H1 (cell line): ENCODE measurements around the gene PGLYRP2. TPM values are rescaled to one million over a fixed set of nuclear protein-coding genes. Genes with fewer than 3 reads are reported as not detected.

ENCODE experiments used
- CTCF ChIA-PET: fragments of 300-600 bp; sonication (Branson Sonifier 250); formaldehyde crosslinking; loops from one replicate; lab custom pipeline; 2021; ENCODE audit not compliant: partially characterized antibody; lab: Charles Lee
- POLR2A ChIA-PET: fragments of 300-600 bp; sonication (Branson Sonifier 250); formaldehyde crosslinking; loops from one replicate; lab custom pipeline; 2021; ENCODE audit warnings: inconsistent platforms; ENCODE audit not compliant: partially characterized antibody; lab: Charles Lee
- DNase-seq, 2 experiments: peaks; one replicate each; pipeline versions ENCODE4 v3.0.0 to v3.0.0-alpha.2; 2010 to 2022; ENCODE audit warnings: low spot score in 2 of 2, low read depth in 1 of 2, mixed read lengths in 1 of 2
- FAIRE-seq: peaks from 2 replicates; lab custom pipeline; 2011; peaks lifted over from hg19 to GRCh38; lab: Jason Lieb, UNC
- H2AFZ ChIP-seq: 2 replicates; pipeline ENCODE4 v1.8.1; 2012; ENCODE audit warnings: low read length, inconsistent platforms
- H2AK5ac ChIP-seq: 2 replicates; pipeline ENCODE4 v1.6.1; 2013; ENCODE audit warnings: low read depth, low read length
- H2BK120ac ChIP-seq: replicated peaks from 2 replicates; pipeline ENCODE3; 2013; ENCODE audit warnings: low read depth, low read length, inconsistent platforms
- H2BK12ac ChIP-seq: 2 replicates; pipeline ENCODE4 v1.6.1; 2013; ENCODE audit warnings: low read depth, low read length
- H2BK15ac ChIP-seq: 2 replicates; pipeline ENCODE4 v1.6.1; 2013; ENCODE audit warnings: low read length
- H2BK20ac ChIP-seq: 2 replicates; pipeline ENCODE4 v1.6.1; 2013; ENCODE audit warnings: low read length
- H2BK5ac ChIP-seq: 2 replicates; pipeline ENCODE4 v1.6.1; 2013; ENCODE audit warnings: low read depth, low read length
- H3K14ac ChIP-seq: 2 replicates; pipeline ENCODE4 v1.6.1; 2013; ENCODE audit warnings: inconsistent platforms; ENCODE audit not compliant: insufficient read length
- H3K18ac ChIP-seq: 2 replicates; pipeline ENCODE4 v1.6.1; 2013; ENCODE audit warnings: low read length; ENCODE audit errors: extremely low read depth
- H3K23ac ChIP-seq: 2 replicates; pipeline ENCODE4 v1.6.1; 2013; ENCODE audit warnings: inconsistent platforms; ENCODE audit not compliant: insufficient read length
- H3K23me2 ChIP-seq: 2 replicates; pipeline ENCODE4 v1.6.1; 2013; ENCODE audit warnings: low read depth, low read length
- H3K27ac ChIP-seq: 2 replicates; pipeline ENCODE4 v1.6.1; 2011; ENCODE audit warnings: low read depth, low read length, inconsistent platforms
- H3K27me3 ChIP-seq, 4 experiments: replicated peaks in 1 of 4; 1 replicate in 1 of 4; 2 replicates in 3 of 4; pipeline versions ENCODE4 v1.6.1 to v1.8.1; 2011 to 2013; ENCODE audit warnings: low read length in 3 of 4, mild to moderate bottlenecking in 3 of 4, inconsistent platforms in 2 of 4, mixed read lengths in 2 of 4, moderate library complexity in 1 of 4; ENCODE audit not compliant: control insufficient read depth in 3 of 4, insufficient read depth in 3 of 4; ENCODE audit errors: extremely low read depth in 1 of 4
- H3K36me3 ChIP-seq, 4 experiments: 2 replicates each; pipeline versions ENCODE4 v1.6.1 to v1.8.1; 2011 to 2013; ENCODE audit warnings: mild to moderate bottlenecking in 4 of 4, low read length in 3 of 4, moderate library complexity in 2 of 4, control low read depth in 1 of 4, inconsistent platforms in 1 of 4; ENCODE audit not compliant: insufficient read depth in 4 of 4, control insufficient read depth in 2 of 4
- H3K4ac ChIP-seq: replicated peaks from 2 replicates; pipeline ENCODE3; 2013; ENCODE audit warnings: low read length, low read depth, mixed read lengths, inconsistent platforms; ENCODE audit not compliant: insufficient read length
- H3K4me1 ChIP-seq, 4 experiments: replicated peaks in 1 of 4; 1 replicate in 1 of 4; 2 replicates in 3 of 4; pipeline versions ENCODE4 v1.6.1 to v1.8.1; 2011 to 2013; ENCODE audit warnings: low read length in 3 of 4, inconsistent platforms in 2 of 4, mixed read lengths in 1 of 4; ENCODE audit not compliant: insufficient read depth in 4 of 4, control insufficient read depth in 3 of 4
- H3K4me2 ChIP-seq, 2 experiments: 2 replicates each; pipeline versions ENCODE4 v1.6.1 to v1.8.1; 2011 to 2013; ENCODE audit warnings: low read depth in 2 of 2, low read length in 2 of 2, control low read depth in 1 of 2, inconsistent platforms in 1 of 2, mild to moderate bottlenecking in 1 of 2; ENCODE audit not compliant: insufficient read depth in 1 of 2
- H3K4me3 ChIP-seq, 4 experiments: fragments of 200-600, 300-600 bp in 1 of 4; sonication (generic), shearing (Covaris generic), sonication (Bioruptor Twin) in 1 of 4; 2 replicates each; pipeline versions ENCODE4 v1.5.1 to v1.8.1; 2011 to 2016; ENCODE audit warnings: low read length in 4 of 4, low read depth in 3 of 4, control low read depth in 2 of 4, inconsistent platforms in 2 of 4, mild to moderate bottlenecking in 2 of 4, mixed read lengths in 1 of 4, moderate library complexity in 1 of 4; ENCODE audit not compliant: insufficient read depth in 2 of 4; ENCODE audit errors: extremely low read depth in 1 of 4
- H3K56ac ChIP-seq: replicated peaks from 2 replicates; pipeline ENCODE3; 2013; ENCODE audit warnings: low read depth, mild to moderate bottlenecking, mixed read lengths, low read length, inconsistent platforms; ENCODE audit not compliant: insufficient read length
- H3K79me1 ChIP-seq: 2 replicates; pipeline ENCODE4 v1.6.1; 2013; ENCODE audit warnings: low read depth, low read length, control low read depth
- H3K79me2 ChIP-seq, 2 experiments: 2 replicates each; pipeline versions ENCODE4 v1.6.1 to v1.8.1; 2012 to 2013; ENCODE audit warnings: low read length in 2 of 2, mild to moderate bottlenecking in 2 of 2, inconsistent platforms in 1 of 2; ENCODE audit not compliant: insufficient read depth in 2 of 2, control insufficient read depth in 1 of 2
- H3K9ac ChIP-seq, 4 experiments: replicated peaks in 1 of 4; 1 replicate in 1 of 4; 2 replicates in 3 of 4; pipeline versions ENCODE4 v1.6.1 to v1.8.1; 2011 to 2013; ENCODE audit warnings: low read depth in 3 of 4, low read length in 3 of 4, control low read depth in 2 of 4, mild to moderate bottlenecking in 2 of 4, moderate library complexity in 2 of 4, inconsistent platforms in 1 of 4; ENCODE audit errors: extremely low read depth in 1 of 4
- H3K9me3 ChIP-seq, 2 experiments: 2 replicates each; pipeline versions ENCODE4 v1.6.1 to v1.8.1; 2012 to 2013; ENCODE audit warnings: mild to moderate bottlenecking in 2 of 2, moderate library complexity in 2 of 2, control low read depth in 1 of 2, inconsistent platforms in 1 of 2, low read depth in 1 of 2, low read length in 1 of 2, mixed read lengths in 1 of 2; ENCODE audit not compliant: insufficient read depth in 2 of 2
- H4K20me1 ChIP-seq, 2 experiments: replicated peaks in 1 of 2; 2 replicates each; pipeline versions ENCODE3 to v1.8.1; 2011 to 2013; ENCODE audit warnings: inconsistent platforms in 2 of 2, low read length in 2 of 2, mild to moderate bottlenecking in 1 of 2; ENCODE audit not compliant: insufficient read depth in 2 of 2, control insufficient read depth in 1 of 2
- H4K5ac ChIP-seq: 2 replicates; pipeline ENCODE4 v1.6.1; 2013; ENCODE audit warnings: low read length, low read depth, mixed read lengths, inconsistent platforms; ENCODE audit not compliant: insufficient read length
- H4K8ac ChIP-seq: 2 replicates; pipeline ENCODE4 v1.8.0; 2013; ENCODE audit warnings: mild to moderate bottlenecking, moderate library complexity, low read length, inconsistent platforms; ENCODE audit not compliant: insufficient read depth; ENCODE audit errors: extremely low read depth
- H4K91ac ChIP-seq: replicated peaks from 2 replicates; pipeline ENCODE3; 2013; ENCODE audit warnings: low read length, mixed read lengths, inconsistent platforms; ENCODE audit not compliant: insufficient read length
- BACH1 ChIP-seq: IDR thresholded peaks from 2 replicates; pipeline ENCODE4 v1.6.1; 2012; ENCODE audit warnings: low read length, improper control_type of control experiment
- KDM5A ChIP-seq: fragments of 200-600 bp; IDR thresholded peaks from 2 replicates; pipeline ENCODE4 v1.7.1; 2012; ENCODE audit warnings: mild to moderate bottlenecking, low read length, inconsistent platforms, mixed read lengths
- POU5F1 ChIP-seq: IDR thresholded peaks from 2 replicates; pipeline ENCODE4 v1.6.1; 2011; ENCODE audit warnings: low read depth, mild to moderate bottlenecking, low read length, moderate library complexity
- TCF12 ChIP-seq: IDR thresholded peaks from 2 replicates; pipeline ENCODE4 v1.6.1; 2011; ENCODE audit warnings: low read depth, mild to moderate bottlenecking, low read length
- WGBS, 2 experiments: shearing (Covaris generic) in 1 of 2; methylation state at CpG; one replicate each; pipeline versions ENCODE4 v1.1.6 to v1.1.7; 2013 to 2015; ENCODE audit warnings: low lambda C conversion rate in 2 of 2, mixed read lengths in 2 of 2, inconsistent platforms in 1 of 2, low coverage in 1 of 2, missing lambda C conversion rate in 1 of 2; ENCODE audit not compliant: insufficient replicate concordance in 2 of 2, insufficient coverage in 1 of 2, insufficient read length in 1 of 2; ENCODE audit errors: extremely low coverage in 1 of 2, missing lambda C conversion rate in 1 of 2; 5-methylcytosine and 5-hydroxymethylcytosine counted together
- polyA plus RNA-seq, 7 experiments: library from polyadenylated mRNA; depleted of rRNA in 3 of 7; stranded (reverse) in 5 of 7; unstranded in 2 of 7; fragments of >200 nt in 5 of 7; fragments of 200-250 nt in 2 of 7; gene quantifications; 1 replicate in 5 of 7; 2 replicates in 1 of 7; 4 replicates in 1 of 7; pipeline versions ENCODE4 v1.2.1 to v1.2.3, GENCODE V29; 2011 to 2013; ENCODE audit warnings: missing spikeins in 2 of 7, mixed read lengths in 2 of 7
- total RNA-seq: library from RNA; stranded (reverse); fragmentation: NEBNext Ultra II Directional; extraction: Animal tissue kit (Norgen Biotek cat#: 25700); gene quantifications from 2 replicates; pipeline ENCODE4 v1.2.1, GENCODE V29; 2021

Gene PGLYRP2
- total and polyA plus RNA-seq, 2 of the 8 experiments (the other 6 are each of a cell fraction or from before 2014, with no cell fraction given): not detected

GRCh38 chr19:15487038-15487437, 7.7 kb upstream of the PGLYRP2 start:
- Histone ChIP-seq H3K4ac (no peak overlapping the region), H2BK12ac (no peak overlapping the region), H4K8ac (no peak overlapping the region), H3K79me1 (no peaks in the 10 kb centered on the region), H3K56ac (no peak overlapping the region), H3K14ac (no peak overlapping the region), H4K91ac (no peak overlapping the region), H3K27ac (no peak overlapping the region), H3K23ac (no peak overlapping the region), H2AK5ac (no peak overlapping the region), H3K18ac (no peak overlapping the region), H3K79me2 (no peaks in the 10 kb centered on the region), H3K23me2 (no peaks in the 10 kb centered on the region; the same call in 1 of the 2 replicates), H3K4me2 (no peak overlapping the region), H2BK15ac (no peak overlapping the region), H3K36me3 (no peaks in the 10 kb centered on the region), H3K9ac (no peak overlapping the region), H3K27me3 (no peaks in the 10 kb centered on the region), H4K20me1 (no peaks in the 10 kb centered on the region), H2BK20ac (no peak overlapping the region), H4K5ac (no peak overlapping the region), H3K4me3 (no peak overlapping the region), H2BK120ac (no peak overlapping the region), H2BK5ac (no peak overlapping the region), H2AFZ (no peak overlapping the region), H3K9me3 (peaks cover 28 to 48% of the 10 kb centered on the region in 2 experiments), H3K4me1 (no peaks in the 10 kb centered on the region)
- FAIRE-seq (no peak), DNase-seq (no peak)
- ChIA-PET CTCF (no interaction called here), POLR2A (no interaction called here)
- 81% methylated on average over 4 of the region's 4 CpGs; no CpG with 5 or more reads in 1 of the 2 experiments for WGBS, 2 experiments
- TF ChIP-seq TCF12 (no peak), BACH1 (no peak), KDM5A (no peak), POU5F1 (no peak)
